ENCODE measurements around the gene CCDC154.
A peak's percentile ranks its signal among the peaks of the same experiment; 100 is the strongest.
"Not testable (repeated sequence)": the region's sequence is repeated elsewhere in the genome, so short reads cannot be mapped to it uniquely, and the experiment has no call there.

The CCDC154 gene

GRCh38 chr16:1443980-1444729 is at the start of gene CCDC154:
TSS of gene CCDC154 (minus strand) at chr16:1444556. CDS start at chr16:1444322, 234 bp downstream.
- DNase-seq = no peak

- DNase-seq = no peak
Observed at GRCh38 chr16:1493746-1494094, 49.4 kb upstream of the CCDC154 start.

GRCh38 chr16:1492923-1493745 is 48.8 kb upstream of the CCDC154 start, which contains the start of gene TELO2:
TSS of gene TELO2 (plus strand) at chr16:1493360. CDS start at chr16:1494282, 922 bp downstream.
- peak; percentile 91 for DNase-seq

GRCh38 chr16:1492082-1492922 is 47.9 kb upstream of the CCDC154 start:
- no peak for DNase-seq

- DNase-seq = no peak
Observed at GRCh38 chr16:1491327-1491726, 47.0 kb upstream of the CCDC154 start.

GRCh38 chr16:1489077-1489476 is 44.7 kb upstream of the CCDC154 start:
- no peak for DNase-seq

GRCh38 chr16:1488619-1489018 is 44.3 kb upstream of the CCDC154 start, which contains the start of gene PTX4:
TSS of gene PTX4 (minus strand) at chr16:1488944. CDS start at chr16:1488909, 35 bp downstream.
- DNase-seq = no peak

- no peak for DNase-seq
Observed at GRCh38 chr16:1488054-1488601, 43.8 kb upstream of the CCDC154 start.

- no peak for DNase-seq
Observed at GRCh38 chr16:1487395-1488053, 43.2 kb upstream of the CCDC154 start.

GRCh38 chr16:1486551-1487390 is 42.4 kb upstream of the CCDC154 start:
- no peak for DNase-seq

GRCh38 chr16:1485847-1486496 is 41.6 kb upstream of the CCDC154 start:
- no peak for DNase-seq

- DNase-seq = no peak
Observed at GRCh38 chr16:1481906-1482835, 37.8 kb upstream of the CCDC154 start.

- DNase-seq = not testable (repeated sequence)
Observed at GRCh38 chr16:1478937-1479336, 34.6 kb upstream of the CCDC154 start.

- no peak for DNase-seq
Observed at GRCh38 chr16:1477033-1477432, 32.7 kb upstream of the CCDC154 start.

- DNase-seq = no peak
Observed at GRCh38 chr16:1475552-1476114, 31.3 kb upstream of the CCDC154 start.

GRCh38 chr16:1474796-1475551 is 30.6 kb upstream of the CCDC154 start, which contains the start of gene CLCN7:
TSS of gene CLCN7 (minus strand) at chr16:1475028. CDS start at chr16:1474974, 54 bp downstream.
- DNase-seq = peak; percentile 91

- DNase-seq = no peak
Observed at GRCh38 chr16:1474082-1474795, 29.9 kb upstream of the CCDC154 start.

All from stimulated activated CD8-positive, alpha-beta memory T cell treated with anti-CD3 and anti-CD28 coated beads, Interleukin-4, amount 100 ng/mL, for 48 hours (primary cell).